Keratinocyte (primary cell): ENCODE results near the gene ACTMAP. TPM values are rescaled to one million over a fixed set of nuclear protein-coding genes. Genes with fewer than 3 reads are reported as not detected.

Source experiments
- DNase-seq: peaks from one replicate; pipeline ENCODE4 v3.0.0-alpha.2; 2011; ENCODE audit warnings: low read depth, missing footprints, low spot score
- FAIRE-seq: peaks from 2 replicates; lab custom pipeline; 2011; peaks lifted over from hg19 to GRCh38; lab: Jason Lieb, UNC
- H2AFZ ChIP-seq: 2 replicates; pipeline ENCODE4 v1.6.0; 2012; ENCODE audit warnings: low read length, control low read depth, inconsistent platforms; ENCODE audit not compliant: control insufficient read depth
- H3K27ac ChIP-seq: 2 replicates; pipeline ENCODE4 v1.5.1; 2011; ENCODE audit warnings: low read length; ENCODE audit not compliant: control insufficient read depth, insufficient read depth
- H3K27me3 ChIP-seq: 3 replicates; pipeline ENCODE4 v1.6.0; 2011; ENCODE audit warnings: low read length; ENCODE audit not compliant: control insufficient read depth, insufficient read depth; ENCODE audit errors: extremely low read depth
- H3K36me3 ChIP-seq, 2 experiments: 2 replicates in 1 of 2; 3 replicates in 1 of 2; pipeline ENCODE4 v1.5.1; 2011; ENCODE audit warnings: low read length in 2 of 2, mild to moderate bottlenecking in 1 of 2; ENCODE audit not compliant: control insufficient read depth in 2 of 2, insufficient read depth in 2 of 2; ENCODE audit errors: extremely low read depth in 1 of 2
- H3K4me1 ChIP-seq: 3 replicates; pipeline ENCODE4 v1.5.1; 2011; ENCODE audit warnings: low read length; ENCODE audit not compliant: control insufficient read depth, insufficient read depth; ENCODE audit errors: extremely low read depth
- H3K4me2 ChIP-seq: 3 replicates; pipeline ENCODE4 v1.6.0; 2011; ENCODE audit warnings: low read depth, low read length; ENCODE audit not compliant: control insufficient read depth, insufficient read depth; ENCODE audit errors: extremely low read depth
- H3K4me3 ChIP-seq, 3 experiments: fragments of 200-600 bp in 1 of 3; sonication (generic) in 1 of 3; 2 replicates in 2 of 3; 3 replicates in 1 of 3; pipeline ENCODE4 v1.5.1; 2011 to 2016; ENCODE audit warnings: low read length in 3 of 3, mild to moderate bottlenecking in 3 of 3, control low read depth in 2 of 3, inconsistent platforms in 1 of 3, low read depth in 1 of 3, mixed read lengths in 1 of 3, mixed run types in 1 of 3, moderate library complexity in 1 of 3; ENCODE audit not compliant: control insufficient read depth in 2 of 3, insufficient read depth in 2 of 3; ENCODE audit errors: extremely low read depth in 1 of 3
- H3K79me2 ChIP-seq: 2 replicates; pipeline ENCODE4 v1.6.0; 2012; ENCODE audit warnings: low read length; ENCODE audit not compliant: control insufficient read depth, insufficient read depth
- H3K9ac ChIP-seq: 3 replicates; pipeline ENCODE4 v1.6.0; 2011; ENCODE audit warnings: low read length; ENCODE audit not compliant: control insufficient read depth, insufficient read depth; ENCODE audit errors: extremely low read depth
- H3K9me1 ChIP-seq: 3 replicates; pipeline ENCODE4 v1.6.0; 2011; ENCODE audit warnings: low read length; ENCODE audit not compliant: control insufficient read depth, insufficient read depth; ENCODE audit errors: extremely low read depth
- H3K9me3 ChIP-seq: 2 replicates; pipeline ENCODE4 v1.5.1; 2012; ENCODE audit warnings: low read depth, low read length; ENCODE audit not compliant: control insufficient read depth
- H4K20me1 ChIP-seq: 3 replicates; pipeline ENCODE4 v1.6.0; 2011; ENCODE audit warnings: low read length; ENCODE audit not compliant: control insufficient read depth, insufficient read depth; ENCODE audit errors: extremely low read depth
- EZH2 ChIP-seq: IDR thresholded peaks from one replicate; pipeline ENCODE4 v1.6.1; 2012; ENCODE audit warnings: inconsistent platforms, mild to moderate bottlenecking, low read length, moderate library complexity
- dilution Hi-C: fragments of 300-500 bp; cut with MboI; formaldehyde crosslinking; loops from one replicate; pipeline ENCODE4 v1.7.0; 2020; ENCODE audit warnings: low sequenced_read_pairs; ENCODE audit not compliant: extremely low pct_ligation_motif_present
- polyA minus RNA-seq, 3 experiments: library from RNA; depleted of rRNA, polyadenylated mRNA; stranded (reverse); fragments of >200 nt; gene quantifications; 1 replicate in 1 of 3; 2 replicates in 1 of 3; 3 replicates in 1 of 3; pipeline ENCODE4 v1.2.3, GENCODE V29; 2011
- polyA plus RNA-seq, 5 experiments: library from polyadenylated mRNA; depleted of rRNA in 3 of 5; stranded (reverse) in 3 of 5; stranded (forward) in 1 of 5; unstranded in 1 of 5; fragments of >200 nt; gene quantifications; 1 replicate in 1 of 5; 2 replicates in 3 of 5; 3 replicates in 1 of 5; pipeline versions ENCODE4 v1.2.1 to v1.2.3, GENCODE V29; 2011 to 2012; ENCODE audit warnings: missing spikeins in 2 of 5, low read depth in 1 of 5, low replicate concordance in 1 of 5
- TF ChIP-seq, protein P1 (sequence below), 3 experiments: IDR thresholded peaks in 1 of 3; conservative IDR thresholded peaks in 1 of 3; optimal IDR thresholded peaks in 1 of 3; 2 replicates in 2 of 3; 3 replicates in 1 of 3; pipeline versions ENCODE3 to v1.5.1; 2011; ENCODE audit warnings: low read length in 3 of 3, mild to moderate bottlenecking in 3 of 3, moderate library complexity in 2 of 3, control low read depth in 1 of 3, inconsistent platforms in 1 of 3; ENCODE audit not compliant: insufficient read depth in 2 of 3; ENCODE audit errors: extremely low read depth in 1 of 3

The ACTMAP gene, protein sequence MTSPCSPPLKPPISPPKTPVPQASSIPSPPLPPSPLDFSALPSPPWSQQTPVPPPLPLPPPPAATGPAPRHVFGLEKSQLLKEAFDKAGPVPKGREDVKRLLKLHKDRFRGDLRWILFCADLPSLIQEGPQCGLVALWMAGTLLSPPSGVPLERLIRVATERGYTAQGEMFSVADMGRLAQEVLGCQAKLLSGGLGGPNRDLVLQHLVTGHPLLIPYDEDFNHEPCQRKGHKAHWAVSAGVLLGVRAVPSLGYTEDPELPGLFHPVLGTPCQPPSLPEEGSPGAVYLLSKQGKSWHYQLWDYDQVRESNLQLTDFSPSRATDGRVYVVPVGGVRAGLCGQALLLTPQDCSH
- 1.4 to 2.8 TPM (median 1.4 TPM) in 3 replicates for polyA plus RNA-seq
- polyA plus RNA-seq (2011; ENCODE audit: low read depth) = 1.4 TPM
- polyA plus RNA-seq (2011; cell fraction: cytosol; rRNA removed) = 1.8 and 2.4 TPM in 2 replicates
- 5.0 and 6.9 TPM in 2 replicates for polyA plus RNA-seq (2011; cell fraction: nucleus; rRNA removed)
- 3.2 and 3.6 TPM in 2 replicates for polyA plus RNA-seq (2012; ENCODE audit: low replicate concordance)
- 1.1 to 8.8 TPM (median 1.8 TPM) in 3 replicates for polyA minus RNA-seq
- 2.7 TPM for polyA minus RNA-seq (2011; cell fraction: cytosol; rRNA and poly(A)+ RNA removed)
- 1.5 and 3.3 TPM in 2 replicates for polyA minus RNA-seq (2011; cell fraction: nucleus; rRNA and poly(A)+ RNA removed)

DNA sequence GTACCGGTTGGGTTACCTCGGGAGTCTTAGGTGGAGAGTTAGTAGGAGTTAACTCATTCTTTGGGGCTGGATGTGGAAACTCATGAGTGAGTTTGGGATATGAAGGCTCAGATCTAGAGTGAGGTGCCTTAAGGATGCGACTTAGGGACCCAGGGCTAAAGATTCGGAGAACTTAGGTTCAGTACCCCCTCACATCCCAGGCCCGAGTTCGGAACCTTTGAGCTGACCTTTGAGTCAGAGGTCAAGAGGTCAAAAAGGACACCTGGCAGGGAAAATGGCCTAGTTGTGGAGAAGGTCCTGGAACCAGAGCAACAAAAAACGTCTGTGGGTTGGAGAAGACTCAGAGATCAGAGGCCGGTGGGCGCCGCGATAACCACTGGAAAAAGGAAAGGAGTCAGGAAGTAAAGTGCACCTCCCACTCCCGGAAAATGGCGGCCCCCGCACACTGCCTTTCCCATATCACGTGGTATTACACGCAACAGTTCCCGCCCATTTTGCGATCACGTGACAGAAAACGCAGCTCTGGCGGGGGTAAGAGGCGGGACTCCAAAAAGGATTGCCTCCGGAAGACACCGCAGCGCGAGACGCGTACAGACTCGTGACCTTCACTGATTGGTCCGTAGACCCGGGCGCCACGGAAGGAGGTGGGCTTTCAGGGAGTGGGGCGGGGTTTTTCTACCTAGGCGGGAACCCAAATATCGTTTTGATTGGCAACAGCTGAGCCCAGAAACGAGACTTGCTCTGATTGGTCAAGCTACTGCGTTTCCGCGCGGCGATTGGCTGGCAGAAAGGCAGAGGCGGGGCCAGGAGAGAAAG, at the start of gene ACTMAP:
Gene ACTMAP, minus strand, starts transcription at position 420 of the 816 bp plus-strand sequence. CDS start 674 bp downstream, outside the sequence.
- no peaks in the 10 kb centered on the region for H4K20me1 ChIP-seq
- no peaks in the 10 kb centered on the region for H3K27me3 ChIP-seq
- peak; percentile 100 for DNase-seq
- H3K79me2 ChIP-seq = peaks cover 39% of the 10 kb centered on the region
- H3K9me3 ChIP-seq = no peaks in the 10 kb centered on the region
- H3K36me3 ChIP-seq = peaks cover 2 to 15% of the 10 kb centered on the region in 2 experiments
- H3K4me3 ChIP-seq = peak within 1 kb of the TSS; percentile 54 to 100 (median 99)
- H2AFZ ChIP-seq = peak within 1 kb of the TSS; percentile 97
- H3K9me1 ChIP-seq = no peaks in the 10 kb centered on the region
- TF ChIP-seq, protein P1, sequence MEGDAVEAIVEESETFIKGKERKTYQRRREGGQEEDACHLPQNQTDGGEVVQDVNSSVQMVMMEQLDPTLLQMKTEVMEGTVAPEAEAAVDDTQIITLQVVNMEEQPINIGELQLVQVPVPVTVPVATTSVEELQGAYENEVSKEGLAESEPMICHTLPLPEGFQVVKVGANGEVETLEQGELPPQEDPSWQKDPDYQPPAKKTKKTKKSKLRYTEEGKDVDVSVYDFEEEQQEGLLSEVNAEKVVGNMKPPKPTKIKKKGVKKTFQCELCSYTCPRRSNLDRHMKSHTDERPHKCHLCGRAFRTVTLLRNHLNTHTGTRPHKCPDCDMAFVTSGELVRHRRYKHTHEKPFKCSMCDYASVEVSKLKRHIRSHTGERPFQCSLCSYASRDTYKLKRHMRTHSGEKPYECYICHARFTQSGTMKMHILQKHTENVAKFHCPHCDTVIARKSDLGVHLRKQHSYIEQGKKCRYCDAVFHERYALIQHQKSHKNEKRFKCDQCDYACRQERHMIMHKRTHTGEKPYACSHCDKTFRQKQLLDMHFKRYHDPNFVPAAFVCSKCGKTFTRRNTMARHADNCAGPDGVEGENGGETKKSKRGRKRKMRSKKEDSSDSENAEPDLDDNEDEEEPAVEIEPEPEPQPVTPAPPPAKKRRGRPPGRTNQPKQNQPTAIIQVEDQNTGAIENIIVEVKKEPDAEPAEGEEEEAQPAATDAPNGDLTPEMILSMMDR (optimal IDR thresholded peaks at IDR 0.05 in 1 of 3, IDR thresholded peaks at IDR 0.05 in 1 of 3, conservative IDR thresholded peaks at IDR 0.05 in 1 of 3; ENCODE audit: extremely low read depth in 1 of 3, insufficient read depth in 2 of 3, low read length in 3 of 3) = no peak
- no peak for TF ChIP-seq EZH2
- dilution Hi-C loops = no loop called here
- FAIRE-seq = peak; percentile 43
- peak within 1 kb of the TSS; percentile 100 for H3K9ac ChIP-seq
- peaks cover 24% of the 10 kb centered on the region for H3K4me1 ChIP-seq
- peak within 1 kb of the TSS; percentile 98 for H3K4me2 ChIP-seq
- peak within 1 kb of the TSS; percentile 99 for H3K27ac ChIP-seq

DNA sequence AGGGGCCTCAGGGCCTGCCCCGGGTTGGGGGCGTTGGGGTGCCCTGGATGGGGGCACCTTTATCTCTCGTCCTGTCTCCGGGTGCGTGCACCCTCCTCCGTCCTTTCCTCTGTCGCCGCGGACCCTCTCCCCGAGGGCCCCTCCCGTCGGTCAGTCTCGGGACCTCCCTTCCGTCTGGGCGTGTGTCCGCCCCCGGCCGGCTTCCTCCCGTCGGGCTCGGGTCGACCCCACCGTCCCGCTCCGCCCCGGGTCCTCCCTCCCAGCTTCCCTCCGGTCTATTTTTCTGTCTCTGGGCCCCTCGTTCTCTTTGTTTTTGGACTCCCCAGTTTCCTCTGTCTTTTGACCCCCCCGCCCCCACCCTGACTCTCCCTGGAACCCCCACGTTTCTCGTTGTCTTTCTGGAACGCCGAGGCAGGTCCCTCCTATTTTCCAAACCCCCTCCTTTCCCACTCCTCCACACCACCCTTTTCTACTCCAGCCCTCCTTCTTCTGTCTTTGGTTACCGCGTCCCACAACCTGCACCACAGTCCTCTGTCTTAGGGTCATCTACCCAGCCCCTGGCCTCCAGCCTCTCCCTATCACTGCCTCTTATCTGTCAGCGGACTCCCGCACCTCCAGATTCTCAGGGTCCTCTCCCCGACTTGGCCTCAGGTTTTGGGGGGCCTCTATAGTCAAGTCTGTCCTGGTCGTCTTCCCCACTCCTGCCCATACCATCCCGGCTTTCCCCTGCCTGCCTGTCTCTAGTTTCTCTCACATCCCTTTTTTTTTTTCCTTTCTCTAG, 49.5 kb upstream of the ACTMAP start:
- FAIRE-seq = no peak
- H2AFZ ChIP-seq = no peak overlapping the region

More for the DNA sequence above, 49.5 kb upstream of the ACTMAP start:
- Histone ChIP-seq H3K36me3 (peaks cover 23 to 42% of the 10 kb centered on the region in 2 experiments), H3K4me3 (peak overlapping the region; percentile 67 to 97 (median 67)), H3K9ac (peak overlapping the region; percentile 90), H3K27ac (peak overlapping the region; percentile 78), H3K9me1 (peaks cover 10% of the 10 kb centered on the region), H3K9me3 (no peaks in the 10 kb centered on the region), H3K79me2 (peaks cover 53% of the 10 kb centered on the region), H3K4me1 (peaks cover 43% of the 10 kb centered on the region), H4K20me1 (peaks cover 28% of the 10 kb centered on the region), H3K4me2 (peak overlapping the region; percentile 83), H3K27me3 (no peaks in the 10 kb centered on the region)
- TF ChIP-seq, protein P1 (optimal IDR thresholded peaks at IDR 0.05 in 1 of 3, IDR thresholded peaks at IDR 0.05 in 1 of 3, conservative IDR thresholded peaks at IDR 0.05 in 1 of 3; ENCODE audit: extremely low read depth in 1 of 3, insufficient read depth in 2 of 3, low read length in 3 of 3) = no peak
- no peak for TF ChIP-seq EZH2
- no peak for DNase-seq
- dilution Hi-C loops = no loop called here
